NCI-H446 treated with DMSO at 0.1 percent for 48 hours (cell line): Measurements from ENCODE around the gene DLG2.
A peak's percentile ranks its signal among the peaks of the same experiment; 100 is the strongest.

Experiments used
- DNase-seq: peaks from one replicate; lab custom pipeline; 2025; lab: John Stamatoyannopoulos, UW

DLG2 gene

GRCh38 chr11:83677730-83678129 is 1949.4 kb downstream of the DLG2 start:
- DNase-seq: no peak

DNA sequence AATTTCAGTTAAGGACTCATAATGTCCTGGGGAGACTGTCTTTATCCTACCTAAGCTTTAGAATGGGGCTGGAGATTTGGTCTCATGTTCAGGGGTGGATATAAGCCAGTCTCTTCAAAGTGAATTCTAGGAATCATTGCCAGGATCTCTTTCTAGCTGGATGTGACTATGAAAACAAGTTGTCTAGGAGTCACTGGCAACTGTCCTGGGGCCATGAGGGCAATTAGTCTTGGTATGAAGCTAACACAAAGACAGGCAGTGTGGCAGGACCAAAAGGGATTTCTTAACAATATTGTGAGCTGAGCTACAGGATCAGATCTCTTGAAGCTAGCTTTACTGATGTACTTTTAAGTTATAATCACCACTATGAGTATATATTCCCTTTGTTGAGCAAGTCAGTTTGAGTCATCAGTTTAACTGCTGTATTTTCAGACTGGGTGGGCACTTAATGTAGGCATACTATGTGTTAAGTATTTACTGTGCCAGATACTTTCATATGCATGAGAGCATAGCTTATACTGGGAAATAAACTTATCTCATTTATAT is 1951.0 kb downstream of the DLG2 start:
- DNase-seq: peak; percentile 75

DNA sequence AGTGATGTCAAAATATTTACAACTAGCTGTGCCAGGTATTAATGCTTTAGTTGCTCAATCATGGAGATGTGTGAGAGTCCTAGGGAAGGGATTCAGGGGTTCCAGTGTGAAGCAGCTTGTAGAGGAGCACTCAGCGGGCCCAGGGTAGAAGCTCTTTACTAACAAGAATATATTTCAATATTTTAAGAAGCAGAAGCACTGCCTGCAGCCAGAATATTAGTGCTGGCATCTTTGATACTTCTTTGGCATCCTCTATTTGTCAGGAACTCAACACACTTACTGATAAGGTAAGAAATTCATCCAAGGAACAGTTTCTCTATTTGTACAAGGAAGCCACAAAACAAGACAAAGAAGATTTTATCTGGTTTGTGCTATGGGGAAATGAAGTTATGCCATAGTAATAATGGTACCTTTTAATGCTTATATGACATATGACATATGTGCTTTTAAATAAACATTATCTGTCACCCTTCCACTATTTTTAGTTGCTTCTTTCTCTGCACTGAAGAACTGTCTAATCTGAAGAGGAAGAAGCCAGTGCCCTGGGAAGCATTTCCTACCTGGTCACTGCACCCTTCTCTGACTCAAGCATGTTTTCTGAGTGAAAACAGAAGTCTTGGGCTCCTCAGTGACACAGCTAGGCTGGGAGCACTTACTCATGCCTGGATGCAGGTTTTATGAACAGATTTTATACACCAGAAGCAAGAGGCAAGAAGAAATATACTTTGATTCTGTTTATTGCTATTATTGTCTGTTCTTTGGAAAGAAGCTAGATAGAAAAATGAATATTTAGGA is 1952.8 kb downstream of the DLG2 start:
- no peak for DNase-seq

DNA sequence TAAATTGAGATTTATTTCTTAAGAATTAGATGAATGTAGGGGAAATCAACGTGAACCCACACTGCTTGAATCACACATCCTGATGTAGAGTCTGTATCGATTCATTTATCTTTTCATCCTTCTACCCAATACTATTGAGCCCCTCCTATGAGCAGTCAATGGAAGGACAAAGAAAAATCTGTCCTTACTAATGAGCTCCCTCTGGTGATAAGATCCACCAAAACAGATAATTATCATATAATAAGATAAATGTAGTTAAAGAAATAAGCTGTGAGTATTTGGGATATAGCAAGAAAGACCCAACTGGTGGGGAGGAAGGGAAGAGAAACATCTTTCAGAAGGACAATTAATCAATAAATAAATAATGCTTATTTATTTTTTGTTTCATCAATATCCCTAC is 1955.9 kb downstream of the DLG2 start:
- no peak for DNase-seq

DNA sequence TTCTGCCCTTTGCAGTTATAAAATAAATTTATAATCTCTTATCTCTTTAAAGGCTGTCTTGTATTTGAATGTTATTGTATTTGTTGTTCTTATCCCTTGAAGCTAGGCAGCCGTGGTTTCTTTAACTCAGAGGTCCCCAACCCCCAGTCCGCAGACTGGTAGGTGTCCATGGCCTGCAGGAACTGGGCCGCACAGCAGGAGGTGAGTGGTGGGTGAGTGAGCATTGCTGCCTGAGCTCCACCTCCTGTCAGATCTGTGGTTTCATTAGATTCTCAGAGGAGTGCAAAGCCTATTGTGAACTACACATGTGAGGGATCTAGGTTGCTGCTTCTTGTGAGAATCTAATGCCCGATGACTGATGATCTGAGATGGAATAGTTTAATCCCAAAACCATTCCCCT is 1961.0 kb downstream of the DLG2 start:
- DNase-seq: no peak

- DNase-seq: no peak
Measured at GRCh38 chr11:83663988-83664387, 1963.2 kb downstream of the DLG2 start.

- no peak for DNase-seq
Measured at GRCh38 chr11:83663446-83663845, 1963.7 kb downstream of the DLG2 start.

DNA sequence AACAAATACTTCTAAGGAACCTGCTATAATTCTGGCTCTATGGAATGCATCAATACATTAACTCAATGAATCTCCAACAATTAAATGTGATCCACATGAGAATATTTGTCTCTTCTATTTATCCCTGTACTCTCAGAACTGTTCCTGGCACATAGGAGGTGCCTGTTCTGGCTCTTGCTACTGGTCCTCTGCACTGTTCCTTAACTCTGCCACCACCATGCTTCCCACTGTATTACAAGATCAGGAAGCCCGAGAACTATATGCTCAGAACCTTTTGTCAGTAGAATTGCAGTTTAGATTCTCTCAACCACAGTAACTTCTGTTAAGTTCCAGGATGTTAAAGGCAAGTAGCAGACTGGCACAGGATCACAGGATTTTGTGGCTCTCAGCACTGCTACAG is 1964.7 kb downstream of the DLG2 start:
- DNase-seq: no peak

GRCh38 chr11:83661491-83662350 is 1965.4 kb downstream of the DLG2 start:
- no peak for DNase-seq

- no peak for DNase-seq
Measured at GRCh38 chr11:83659466-83659865, 1967.7 kb downstream of the DLG2 start.

- no peak for DNase-seq
Measured at GRCh38 chr11:83656796-83657330, 1970.3 kb downstream of the DLG2 start.

DNA sequence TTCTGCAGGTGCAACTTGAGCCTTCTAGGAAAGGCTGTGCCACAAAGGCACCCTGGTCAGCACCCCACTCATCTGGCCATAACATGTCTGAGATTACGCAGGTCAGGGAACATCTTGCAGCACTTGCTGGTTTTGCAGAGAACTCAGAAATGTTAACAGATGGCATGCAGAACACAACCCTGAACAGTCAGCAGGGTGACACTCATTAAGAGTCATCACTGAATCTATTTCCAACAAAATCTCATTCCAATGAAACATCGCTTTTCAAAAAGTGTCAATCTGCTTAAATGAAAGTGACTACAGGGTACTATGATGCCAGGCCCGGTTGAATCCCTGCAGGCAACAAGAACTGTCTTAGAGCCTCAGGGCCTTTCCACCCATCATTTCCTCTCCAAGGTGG is 1971.2 kb downstream of the DLG2 start:
- DNase-seq: peak; percentile 42

DNA sequence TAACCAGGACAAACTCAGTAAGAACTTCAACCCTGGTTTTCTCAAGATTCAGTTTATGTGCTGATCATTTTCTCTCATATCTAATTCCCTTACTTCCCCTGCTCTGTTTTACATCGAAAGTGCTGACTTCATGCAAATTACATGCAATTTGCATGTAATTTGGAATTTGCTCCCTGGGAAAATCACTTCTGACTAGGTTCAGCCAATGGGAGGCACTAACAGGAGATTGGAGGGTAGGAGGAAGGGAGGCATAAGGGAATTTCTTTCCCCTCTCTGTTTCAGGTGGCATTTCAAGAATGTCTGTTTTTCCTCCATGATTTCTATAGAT is 1977.7 kb downstream of the DLG2 start:
- no peak for DNase-seq

GRCh38 chr11:83648610-83649527 is 1978.3 kb downstream of the DLG2 start:
- no peak for DNase-seq

DNA sequence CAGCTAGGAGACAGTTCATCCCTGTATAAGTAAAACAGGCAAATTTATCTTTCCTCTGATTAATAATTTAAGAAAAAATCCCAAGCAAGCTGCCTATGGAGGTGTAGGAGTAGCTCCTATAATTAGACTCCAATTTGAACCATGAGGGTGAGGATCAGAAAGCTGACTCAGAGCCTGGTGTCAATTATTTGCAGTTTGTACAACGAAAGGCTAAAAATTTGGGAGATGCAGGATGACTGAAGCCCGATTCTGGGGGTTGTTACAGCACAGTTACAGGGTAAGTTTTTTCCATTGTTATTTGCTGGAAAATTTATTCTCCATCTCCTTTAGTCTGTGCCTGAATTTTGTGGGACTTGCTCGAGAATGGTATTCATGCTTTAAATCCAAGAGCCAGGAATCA is 1981.6 kb downstream of the DLG2 start:
- no peak for DNase-seq

- peak; percentile 21 for DNase-seq
Measured at GRCh38 chr11:83643115-83643514, 1984.0 kb downstream of the DLG2 start.

- no peak for DNase-seq
Measured at GRCh38 chr11:83642500-83642899, 1984.6 kb downstream of the DLG2 start.

GRCh38 chr11:83641511-83641910 is 1985.6 kb downstream of the DLG2 start:
- no peak for DNase-seq

- no peak for DNase-seq
Measured at GRCh38 chr11:83639995-83640758, 1987.0 kb downstream of the DLG2 start.

GRCh38 chr11:83635166-83635565 is 1992.0 kb downstream of the DLG2 start:
- no peak for DNase-seq

DNA sequence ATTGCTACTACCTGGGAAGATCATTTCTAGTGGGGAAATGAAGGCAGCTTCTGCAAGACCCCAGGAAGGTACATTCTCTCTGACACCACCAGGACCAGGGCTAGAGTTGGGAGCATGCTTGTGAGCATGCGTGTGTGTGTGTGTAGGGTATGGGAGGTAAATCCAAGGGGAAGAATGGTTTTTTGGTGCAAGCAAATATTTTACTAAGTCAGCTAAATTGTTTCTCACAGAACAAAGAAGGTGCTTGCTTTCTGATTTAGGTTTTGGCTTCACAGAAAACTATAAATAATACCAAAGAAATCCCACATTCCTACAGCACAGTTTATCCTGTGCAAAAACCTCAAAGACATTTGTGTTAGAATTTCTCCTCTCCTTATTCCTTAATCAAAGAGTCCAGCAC is 1996.9 kb downstream of the DLG2 start:
- DNase-seq: no peak
